OCI-LY7 (cell line): ENCODE data around the gene FAM118A. TPM values are rescaled to one million over a fixed set of nuclear protein-coding genes. Genes with fewer than 3 reads are reported as not detected.

Experiments
- BruUV-seq: library from RNA; stranded (reverse); fragments of 400-500 nt; replicated peaks from 2 replicates; lab custom pipeline; 2021; lab: Mats Ljungman, UMichigan
- CTCF ChIA-PET: fragments of 300-600 bp; sonication (Branson Sonifier 250); formaldehyde crosslinking; loops from one replicate; lab custom pipeline; 2022; ENCODE audit warnings: antibody characterized with exemption; ENCODE audit not compliant: unreplicated experiment; lab: Charles Lee
- POLR2A ChIA-PET: fragments of 300-600 bp; sonication (Branson Sonifier 250); formaldehyde crosslinking; loops from one replicate; lab custom pipeline; 2022; ENCODE audit warnings: antibody characterized with exemption; lab: Charles Lee
- DNase-seq: peaks from one replicate; pipeline ENCODE4 v3.0.0-alpha.2; 2015; ENCODE audit warnings: low spot score
- H2AFZ ChIP-seq: fragments of 200-600 bp; sonication (generic), shearing (Covaris generic); 2 replicates; pipeline ENCODE4 v1.6.1; 2014; ENCODE audit warnings: mild to moderate bottlenecking, antibody characterized with exemption, low read length, moderate library complexity
- H3K27ac ChIP-seq: fragments of 200-600 bp; sonication (generic); 2 replicates; pipeline ENCODE4 v1.5.1; 2014; ENCODE audit warnings: mixed run types, low read depth, mild to moderate bottlenecking, moderate library complexity, low read length, inconsistent platforms; ENCODE audit not compliant: poor library complexity, severe bottlenecking
- H3K36me3 ChIP-seq: fragments of 200-600 bp; sonication (generic); 2 replicates; pipeline ENCODE4 v1.6.1; 2014; ENCODE audit warnings: mild to moderate bottlenecking, antibody characterized with exemption, low read length, moderate library complexity, mixed read lengths; ENCODE audit not compliant: insufficient read depth
- H3K4me1 ChIP-seq: fragments of 200-600 bp; sonication (generic); 2 replicates; pipeline ENCODE4 v1.5.1; 2014; ENCODE audit warnings: mild to moderate bottlenecking, low read length; ENCODE audit not compliant: insufficient read depth, poor library complexity, severe bottlenecking
- H3K4me2 ChIP-seq: fragments of 200-600 bp; sonication (generic); 2 replicates; pipeline ENCODE4 v1.6.1; 2014; ENCODE audit warnings: mild to moderate bottlenecking, low read length
- H3K4me3 ChIP-seq: fragments of 200-600 bp; sonication (generic); 2 replicates; pipeline ENCODE4 v1.5.1; 2014; ENCODE audit warnings: mild to moderate bottlenecking, low read depth, low read length; ENCODE audit not compliant: poor library complexity, severe bottlenecking
- H3K79me2 ChIP-seq: fragments of 200-600 bp; sonication (generic); 2 replicates; pipeline ENCODE4 v1.6.1; 2016; ENCODE audit warnings: low read depth, mild to moderate bottlenecking, low read length, moderate library complexity, mixed read lengths; ENCODE audit not compliant: insufficient read depth
- H3K9me2 ChIP-seq: fragments of 200-600 bp; sonication (generic); 2 replicates; pipeline ENCODE4 v1.6.1; 2016; ENCODE audit warnings: mild to moderate bottlenecking, low read length, mixed read lengths; ENCODE audit not compliant: insufficient read depth
- H3K9me3 ChIP-seq: fragments of 200-600 bp; sonication (generic); 2 replicates; pipeline ENCODE4 v1.6.1; 2014; ENCODE audit warnings: mild to moderate bottlenecking, mixed run types, low read length, mixed read lengths
- H4K20me1 ChIP-seq: fragments of 200-600 bp; sonication (generic); 2 replicates; pipeline ENCODE4 v1.6.1; 2014; ENCODE audit warnings: mild to moderate bottlenecking, antibody characterized with exemption, low read length, moderate library complexity, mixed read lengths; ENCODE audit not compliant: insufficient read depth
- EZH2phosphoT487 ChIP-seq: fragments of 200-600 bp; sonication (generic); IDR thresholded peaks from 2 replicates; pipeline ENCODE4 v1.6.1; 2018; ENCODE audit warnings: low read depth, borderline replicate concordance, mild to moderate bottlenecking, mixed run types, antibody characterized with exemption, low read length, moderate library complexity, mixed read lengths
- intact Hi-C: fragments of 100-400 bp; cut with micrococcal nuclease; formaldehyde crosslinking; loops from one replicate; pipeline ENCODE4 v1.10.0; 2022; ENCODE audit not compliant: unreplicated experiment
- total RNA-seq, 2 experiments: library from RNA; depleted of rRNA in 1 of 2; stranded (reverse); fragments of >200 nt in 1 of 2; shearing (Covaris generic) in 1 of 2; gene quantifications; 2 replicates each; pipeline ENCODE4 v1.2.3, GENCODE V29; 2014 to 2022
- TF ChIP-seq, protein P1 (sequence below): fragments of 200-600 bp; sonication (generic); conservative IDR thresholded peaks from 2 replicates; pipeline ENCODE4 v1.5.1; 2014; ENCODE audit warnings: mild to moderate bottlenecking, antibody characterized with exemption, low read length, moderate library complexity, mixed read lengths

Gene FAM118A
- total RNA-seq, 2 experiments from 2014 or later = 27.6 to 41.5 TPM

DNA sequence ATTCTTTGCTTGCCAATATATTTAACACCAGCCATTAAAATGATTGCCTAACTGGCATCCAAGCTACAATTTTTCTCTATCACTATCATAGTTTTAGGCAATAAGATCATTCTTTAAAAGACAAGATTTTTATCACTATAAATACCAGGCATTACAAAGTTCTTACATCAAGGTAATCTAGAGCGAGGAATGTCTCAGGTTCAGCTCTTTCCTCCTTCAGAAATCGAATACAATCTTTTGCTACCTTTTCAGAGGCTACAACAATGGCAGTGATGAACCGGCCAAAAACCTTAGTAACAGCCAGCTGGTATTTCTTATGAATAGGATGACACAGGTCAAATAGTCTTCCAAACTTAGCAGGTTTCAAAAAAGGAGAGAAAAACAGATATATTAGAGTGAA lies 79.8 kb downstream of the FAM118A start:
- no peak overlapping the region for H3K4me3 ChIP-seq
- POLR2A ChIA-PET = interaction anchor here (0.6 to 1.1 kb wide), 2 partner anchors 20 to 59 kb away, joined by 3 to 5 read pairs; no protein-coding TSS in a partner anchor

More for the DNA sequence above, 79.8 kb downstream of the FAM118A start:
- intact Hi-C loops = no loop called here
- no peaks in the 10 kb centered on the region for H4K20me1 ChIP-seq
- H3K9me3 ChIP-seq = no peaks in the 10 kb centered on the region
- TF ChIP-seq, protein P1, sequence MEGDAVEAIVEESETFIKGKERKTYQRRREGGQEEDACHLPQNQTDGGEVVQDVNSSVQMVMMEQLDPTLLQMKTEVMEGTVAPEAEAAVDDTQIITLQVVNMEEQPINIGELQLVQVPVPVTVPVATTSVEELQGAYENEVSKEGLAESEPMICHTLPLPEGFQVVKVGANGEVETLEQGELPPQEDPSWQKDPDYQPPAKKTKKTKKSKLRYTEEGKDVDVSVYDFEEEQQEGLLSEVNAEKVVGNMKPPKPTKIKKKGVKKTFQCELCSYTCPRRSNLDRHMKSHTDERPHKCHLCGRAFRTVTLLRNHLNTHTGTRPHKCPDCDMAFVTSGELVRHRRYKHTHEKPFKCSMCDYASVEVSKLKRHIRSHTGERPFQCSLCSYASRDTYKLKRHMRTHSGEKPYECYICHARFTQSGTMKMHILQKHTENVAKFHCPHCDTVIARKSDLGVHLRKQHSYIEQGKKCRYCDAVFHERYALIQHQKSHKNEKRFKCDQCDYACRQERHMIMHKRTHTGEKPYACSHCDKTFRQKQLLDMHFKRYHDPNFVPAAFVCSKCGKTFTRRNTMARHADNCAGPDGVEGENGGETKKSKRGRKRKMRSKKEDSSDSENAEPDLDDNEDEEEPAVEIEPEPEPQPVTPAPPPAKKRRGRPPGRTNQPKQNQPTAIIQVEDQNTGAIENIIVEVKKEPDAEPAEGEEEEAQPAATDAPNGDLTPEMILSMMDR = no peak
- TF ChIP-seq EZH2phosphoT487 = no peak
- CTCF ChIA-PET = no interaction called here
- H3K9me2 ChIP-seq = no peaks in the 10 kb centered on the region
- no peaks in the 10 kb centered on the region for H3K36me3 ChIP-seq
- BruUV-seq = no TSS peak
- no peak overlapping the region for H3K4me2 ChIP-seq
- H3K27ac ChIP-seq = no peak overlapping the region
- no peak overlapping the region for H2AFZ ChIP-seq
- DNase-seq = no peak
- H3K79me2 ChIP-seq = no peaks in the 10 kb centered on the region
- H3K4me1 ChIP-seq = no peaks in the 10 kb centered on the region

Other genes with a start within 250 kb of the FAM118A start
- gene NUP50, start 146.0 kb upstream of the FAM118A start, total RNA-seq (2014; rRNA removed; shearing (Covaris generic)) = 100 and 107 TPM in 2 replicates
- 132 and 134 TPM in 2 replicates for gene NUP50, start 146.0 kb upstream of the FAM118A start, total RNA-seq (2022)
- 55.1 and 80.7 TPM in 2 replicates for gene KIAA0930, start 69.0 kb upstream of the FAM118A start, total RNA-seq (2014; rRNA removed; shearing (Covaris generic))
- 85.3 and 93.9 TPM in 2 replicates for gene KIAA0930, start 69.0 kb upstream of the FAM118A start, total RNA-seq (2022)
- gene UPK3A, start 25.0 kb upstream of the FAM118A start, total RNA-seq (2014; rRNA removed; shearing (Covaris generic)) = not detected in 2 replicates
- not detected in 2 replicates for gene UPK3A, start 25.0 kb upstream of the FAM118A start, total RNA-seq (2022)
- gene SMC1B, start 103.7 kb downstream of the FAM118A start, total RNA-seq (2014; rRNA removed; shearing (Covaris generic)) = not detected in 2 replicates
- gene SMC1B, start 103.7 kb downstream of the FAM118A start, total RNA-seq (2022) = 0.08 TPM in 1 of 2 replicates, not detected in the other
- gene RIBC2, start 103.8 kb downstream of the FAM118A start, total RNA-seq (2014; rRNA removed; shearing (Covaris generic)) = not detected in 2 replicates
- gene RIBC2, start 103.8 kb downstream of the FAM118A start, total RNA-seq (2022) = 0.78 and 1.8 TPM in 2 replicates
- gene FBLN1, start 192.9 kb downstream of the FAM118A start, total RNA-seq (2014; rRNA removed; shearing (Covaris generic)) = not detected in 2 replicates
- not detected in 2 replicates for gene FBLN1, start 192.9 kb downstream of the FAM118A start, total RNA-seq (2022)